ENCODE data around the gene SFSWAP. TPM values are rescaled to one million over a fixed set of nuclear protein-coding genes. Genes with fewer than 3 reads are reported as not detected.
"Not testable (repeated sequence)": the region's sequence is repeated elsewhere in the genome, so short reads cannot be mapped to it uniquely, and the experiment has no call there.

SFSWAP gene
- total RNA-seq, 1 experiment from 2014 or later: 33.4 TPM

DNA sequence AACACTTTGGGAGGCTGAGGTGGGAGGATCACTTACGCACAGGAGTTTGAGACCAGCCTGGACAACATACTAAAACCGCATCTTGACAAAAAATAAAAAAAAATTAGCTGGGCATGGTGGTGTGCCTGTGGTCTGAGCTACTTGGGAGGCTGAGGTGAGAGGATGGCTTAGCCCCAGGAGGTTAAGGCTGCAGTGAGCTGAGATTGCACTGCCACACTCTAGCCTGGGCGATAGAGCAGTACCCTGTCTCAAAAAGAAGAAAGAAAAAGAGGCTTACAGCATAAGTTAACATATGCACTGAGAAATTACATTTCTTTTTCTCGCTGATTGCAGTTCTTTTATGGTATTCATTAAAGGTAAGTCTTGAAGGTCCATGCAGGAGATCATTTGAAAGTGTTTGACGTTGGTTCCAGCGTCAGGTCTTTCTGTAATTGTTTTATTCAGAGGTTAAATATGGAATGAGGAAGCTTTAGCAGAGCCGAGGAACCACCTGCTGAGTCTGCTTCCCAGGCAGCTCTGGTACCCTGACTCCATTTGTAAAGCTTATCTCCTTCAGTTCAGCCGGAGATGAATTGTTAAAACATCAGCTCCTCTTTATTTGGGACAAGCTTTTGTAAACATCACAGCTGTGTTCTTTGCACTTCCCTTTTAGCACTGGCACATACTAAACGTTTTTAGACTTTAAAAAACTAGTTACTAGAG, 18.5 kb downstream of the SFSWAP start:
- Histone ChIP-seq H3K36me3 (replicated peaks; ENCODE audit: control insufficient read depth, insufficient read depth, low read length) (peaks cover 44% of the 10 kb centered on the region), H3K27me3 (ENCODE audit: control insufficient read depth, insufficient read depth, low read length) (no peaks in the 10 kb centered on the region), H3K4me3 (ENCODE audit: insufficient read depth, low read depth, low read length) (no peak overlapping the region)
- peak; percentile 68 for DNase-seq

DNA sequence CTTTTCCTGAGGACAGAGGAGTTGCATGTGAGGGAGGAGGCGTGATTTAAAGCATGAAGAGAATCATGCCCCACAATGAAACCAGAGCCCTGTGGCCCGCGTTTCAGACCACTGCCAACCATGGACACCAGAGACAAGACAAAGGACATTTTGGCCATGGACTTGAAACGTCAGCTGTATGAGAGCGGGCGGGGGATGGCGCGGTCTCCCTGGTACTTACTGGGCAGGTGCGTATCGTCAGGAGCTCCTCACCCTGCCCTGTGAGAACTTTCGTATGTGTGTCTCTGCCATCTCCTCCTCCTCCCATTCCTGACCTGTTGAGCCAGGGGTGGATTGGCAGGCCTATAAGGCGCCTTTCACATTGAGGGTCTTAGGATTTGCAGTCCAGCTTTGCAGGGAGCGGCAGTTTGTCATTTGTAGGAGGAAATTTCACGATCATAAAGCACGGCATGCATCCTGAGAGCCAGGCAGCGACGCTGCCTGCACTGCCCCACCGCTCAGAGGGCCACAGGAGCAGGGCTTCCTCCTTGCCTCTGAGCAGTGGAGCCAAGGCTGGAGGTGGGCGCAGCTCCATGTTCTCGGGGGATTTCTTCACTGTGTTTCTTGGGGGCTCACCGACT, 22.2 kb downstream of the SFSWAP start:
- no peak overlapping the region for H3K4me3 ChIP-seq (ENCODE audit: insufficient read depth, low read depth, low read length)
- H3K27me3 ChIP-seq (ENCODE audit: control insufficient read depth, insufficient read depth, low read length): no peaks in the 10 kb centered on the region
- peaks cover 35% of the 10 kb centered on the region for H3K36me3 ChIP-seq (replicated peaks; ENCODE audit: control insufficient read depth, insufficient read depth, low read length)
- no peak for DNase-seq

DNA sequence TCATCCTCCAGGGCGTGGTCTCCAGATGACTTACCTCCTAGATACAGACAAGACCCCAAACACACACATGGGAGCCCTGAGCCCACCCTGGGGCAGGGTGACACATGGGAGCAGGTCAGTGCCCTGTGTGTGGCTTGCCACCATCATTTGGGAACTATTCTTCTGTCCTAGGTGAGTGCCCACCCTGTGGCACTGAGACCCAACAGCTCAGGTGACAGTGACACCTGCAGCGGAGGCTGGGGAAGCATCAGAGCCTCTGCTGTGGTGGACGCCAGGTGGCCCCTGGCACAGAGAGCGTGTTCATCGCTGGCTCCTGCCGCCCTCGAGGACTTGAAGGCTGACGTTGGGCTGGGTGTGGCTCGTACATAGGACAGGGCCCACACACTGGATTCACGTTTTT, 23.0 kb downstream of the SFSWAP start:
- peaks cover 27% of the 10 kb centered on the region for H3K36me3 ChIP-seq (replicated peaks; ENCODE audit: control insufficient read depth, insufficient read depth, low read length)
- peak; percentile 21 for DNase-seq
- H3K4me3 ChIP-seq (ENCODE audit: insufficient read depth, low read depth, low read length): no peak overlapping the region
- no peaks in the 10 kb centered on the region for H3K27me3 ChIP-seq (ENCODE audit: control insufficient read depth, insufficient read depth, low read length)

DNA sequence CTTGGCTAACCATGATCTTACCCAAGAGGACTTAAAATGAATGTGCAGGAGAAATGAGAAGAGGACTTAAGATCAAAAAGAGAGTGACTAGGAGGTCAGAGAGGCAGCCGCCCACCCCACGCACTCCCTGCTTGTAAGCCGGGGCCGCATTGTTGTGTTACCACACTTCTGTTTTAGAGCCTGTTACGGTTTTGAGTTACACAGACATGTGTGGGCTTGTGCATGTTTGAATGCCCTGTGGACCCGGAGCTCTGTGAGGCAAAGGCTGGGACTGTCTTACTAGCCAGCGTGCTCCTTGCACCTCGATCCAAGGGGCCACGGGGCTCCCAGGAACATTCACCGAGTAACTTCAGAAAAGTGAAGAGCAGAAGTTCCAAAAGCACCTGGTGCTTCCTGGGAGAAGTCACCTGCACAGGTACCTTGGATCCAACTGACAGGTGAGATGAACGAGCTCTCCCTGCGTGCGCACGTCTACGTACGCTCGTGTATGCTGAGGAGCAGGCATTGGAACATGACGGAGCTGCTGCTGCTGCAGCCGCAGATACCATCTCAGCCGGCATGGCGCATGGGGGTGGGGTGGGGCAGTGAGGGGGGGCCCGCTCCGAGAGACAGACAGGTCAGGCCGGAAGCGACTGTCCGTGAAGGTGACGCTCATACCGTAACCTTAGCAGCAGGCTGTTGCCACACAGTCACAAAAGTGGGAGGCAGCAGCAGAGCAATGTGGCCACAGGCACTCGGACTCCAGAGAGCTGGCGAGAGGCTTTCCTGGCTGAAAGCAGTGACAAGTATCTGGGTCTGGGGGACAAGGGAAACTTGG, 23.7 kb downstream of the SFSWAP start:
- Histone ChIP-seq H3K36me3 (replicated peaks; ENCODE audit: control insufficient read depth, insufficient read depth, low read length) (peaks cover 24% of the 10 kb centered on the region), H3K4me3 (ENCODE audit: insufficient read depth, low read depth, low read length) (no peak overlapping the region), H3K27me3 (ENCODE audit: control insufficient read depth, insufficient read depth, low read length) (no peaks in the 10 kb centered on the region)
- peak; percentile 24 for DNase-seq

DNA sequence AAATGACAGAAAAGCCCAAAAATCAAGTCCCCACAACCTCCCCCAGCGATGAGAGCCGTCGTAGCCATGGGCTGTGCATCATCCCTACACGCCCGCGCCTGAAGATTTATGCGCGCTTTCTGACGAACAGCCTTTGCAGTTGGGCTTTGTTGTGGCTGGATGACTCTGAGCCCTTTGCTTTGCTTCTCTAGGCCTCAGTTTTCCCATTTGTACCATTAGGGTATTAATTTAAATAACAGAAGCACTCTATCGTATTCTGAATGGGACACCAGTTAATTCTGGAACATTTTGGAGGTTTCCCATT, 24.2 kb downstream of the SFSWAP start:
- Histone ChIP-seq H3K4me3 (ENCODE audit: insufficient read depth, low read depth, low read length) (no peak overlapping the region), H3K27me3 (ENCODE audit: control insufficient read depth, insufficient read depth, low read length) (no peaks in the 10 kb centered on the region), H3K36me3 (replicated peaks; ENCODE audit: control insufficient read depth, insufficient read depth, low read length) (peaks cover 22% of the 10 kb centered on the region)
- DNase-seq: peak; percentile 19

DNA sequence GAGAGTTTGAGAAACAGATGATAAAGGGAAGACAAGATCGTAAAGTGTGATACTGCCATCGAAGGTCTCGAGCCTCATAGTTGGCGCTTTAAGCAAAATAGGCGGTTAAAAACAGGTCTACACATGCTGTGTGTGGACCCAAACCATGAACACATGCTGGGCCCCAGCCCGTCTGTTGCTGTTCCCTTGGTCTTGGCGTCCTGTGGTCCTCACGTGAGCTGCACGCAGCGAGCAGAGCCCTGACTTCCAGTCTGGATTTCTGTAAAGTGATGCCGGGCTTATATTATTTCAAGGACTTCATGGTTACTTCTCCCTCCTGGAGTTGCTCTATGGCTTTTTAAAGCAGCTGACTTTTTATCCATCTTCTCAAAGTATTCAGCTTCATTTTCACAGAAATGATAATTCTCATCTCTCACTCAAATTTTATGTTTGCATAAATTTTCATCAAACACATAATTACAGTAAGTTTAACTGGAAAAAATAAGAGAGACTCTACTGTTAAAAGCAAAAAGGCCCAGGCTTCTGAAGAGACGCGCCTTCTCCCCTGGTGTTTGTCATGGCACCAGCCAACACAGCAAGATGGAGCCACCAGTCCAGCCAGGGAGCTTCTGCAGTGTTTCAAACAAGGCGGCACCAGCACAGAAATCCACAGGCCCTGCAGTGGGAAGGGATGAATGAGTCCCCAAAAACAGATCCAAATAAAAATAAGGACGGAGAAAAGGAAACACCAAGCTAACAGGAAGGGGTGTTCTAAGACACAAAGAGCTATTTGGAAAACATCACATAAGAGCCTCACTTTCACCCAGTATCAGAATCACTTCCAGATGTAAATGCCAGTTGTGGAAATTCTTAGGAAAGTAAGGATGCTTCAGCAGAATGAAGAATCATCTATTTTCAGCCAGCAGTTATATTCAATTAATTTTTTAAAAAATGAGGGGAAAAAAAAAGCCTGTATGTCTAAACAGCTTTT, 24.9 kb downstream of the SFSWAP start:
- H3K36me3 ChIP-seq (replicated peaks; ENCODE audit: control insufficient read depth, insufficient read depth, low read length): peaks cover 22% of the 10 kb centered on the region
- peak; percentile 19 for DNase-seq
- H3K27me3 ChIP-seq (ENCODE audit: control insufficient read depth, insufficient read depth, low read length): no peaks in the 10 kb centered on the region
- no peak overlapping the region for H3K4me3 ChIP-seq (ENCODE audit: insufficient read depth, low read depth, low read length)

DNA sequence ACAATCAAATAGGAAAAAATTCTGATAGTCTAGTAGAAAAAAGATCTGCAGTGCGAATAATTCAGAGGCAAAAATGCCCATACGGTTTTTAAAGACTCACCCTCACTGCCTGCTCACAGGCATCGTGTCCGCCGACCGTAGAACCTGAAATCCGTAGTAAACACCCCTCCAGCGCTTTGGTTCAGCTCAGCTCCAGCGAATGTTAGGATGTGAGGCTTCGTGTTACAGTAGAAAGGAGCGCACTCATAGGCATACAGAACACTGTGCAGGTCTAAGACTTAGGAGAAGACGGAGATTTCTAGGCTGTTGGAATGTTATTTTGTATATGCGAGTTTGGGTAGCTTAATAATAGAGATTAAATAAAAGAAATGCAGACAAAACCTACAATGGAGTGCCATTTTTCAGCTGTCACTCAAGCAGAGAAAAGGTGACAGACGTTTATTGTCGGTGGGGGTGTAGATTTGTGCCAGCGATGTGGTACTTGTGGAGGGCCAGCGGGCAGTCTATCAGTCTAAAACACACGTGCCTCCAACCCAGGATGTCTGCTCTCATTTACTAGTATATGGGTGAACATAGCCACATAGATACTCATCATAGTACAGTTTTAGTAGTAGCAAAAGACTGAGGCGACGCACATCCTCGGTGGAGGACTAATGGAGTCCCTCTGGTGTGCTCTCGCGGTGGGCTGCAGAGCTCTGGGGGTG, 25.7 kb downstream of the SFSWAP start:
- H3K36me3 ChIP-seq (replicated peaks; ENCODE audit: control insufficient read depth, insufficient read depth, low read length): peaks cover 24% of the 10 kb centered on the region
- H3K4me3 ChIP-seq (ENCODE audit: insufficient read depth, low read depth, low read length): no peak overlapping the region
- peak; percentile 29 for DNase-seq
- H3K27me3 ChIP-seq (ENCODE audit: control insufficient read depth, insufficient read depth, low read length): no peaks in the 10 kb centered on the region

DNA sequence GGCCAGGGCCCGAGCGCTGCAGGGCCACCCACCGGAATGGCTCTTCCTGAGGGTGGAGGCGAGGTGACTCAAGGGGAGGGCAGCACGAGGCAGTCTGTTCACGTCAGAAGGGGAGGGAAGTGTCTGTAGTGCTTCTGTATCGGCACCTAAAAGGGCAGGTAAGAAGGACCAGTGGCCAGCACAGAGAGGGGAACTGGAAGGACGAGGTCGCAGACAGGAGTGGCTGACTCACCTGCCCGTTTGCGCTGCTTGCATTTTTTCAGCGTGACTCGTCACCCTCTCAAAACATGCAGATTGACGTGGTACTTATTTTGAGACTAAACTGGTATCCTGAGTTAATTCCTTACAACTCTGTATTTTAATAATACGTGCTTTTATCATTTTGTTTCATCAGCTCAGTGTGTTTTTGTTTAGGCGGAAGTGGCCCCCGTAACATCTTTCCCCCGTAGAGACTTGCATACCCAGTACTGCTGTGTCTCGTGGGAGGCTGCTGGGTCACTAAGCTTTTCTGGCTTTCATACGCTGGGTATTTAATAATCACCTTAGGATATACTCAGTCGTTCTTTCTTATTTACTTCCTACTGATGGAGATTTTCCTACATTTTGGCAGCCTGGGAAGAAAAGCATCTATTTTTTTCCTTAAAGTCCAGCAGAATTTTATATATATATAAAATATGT, 26.4 kb downstream of the SFSWAP start:
- no peak overlapping the region for H3K4me3 ChIP-seq (ENCODE audit: insufficient read depth, low read depth, low read length)
- peaks cover 26% of the 10 kb centered on the region for H3K36me3 ChIP-seq (replicated peaks; ENCODE audit: control insufficient read depth, insufficient read depth, low read length)
- H3K27me3 ChIP-seq (ENCODE audit: control insufficient read depth, insufficient read depth, low read length): no peaks in the 10 kb centered on the region
- peak; percentile 73 for DNase-seq

DNA sequence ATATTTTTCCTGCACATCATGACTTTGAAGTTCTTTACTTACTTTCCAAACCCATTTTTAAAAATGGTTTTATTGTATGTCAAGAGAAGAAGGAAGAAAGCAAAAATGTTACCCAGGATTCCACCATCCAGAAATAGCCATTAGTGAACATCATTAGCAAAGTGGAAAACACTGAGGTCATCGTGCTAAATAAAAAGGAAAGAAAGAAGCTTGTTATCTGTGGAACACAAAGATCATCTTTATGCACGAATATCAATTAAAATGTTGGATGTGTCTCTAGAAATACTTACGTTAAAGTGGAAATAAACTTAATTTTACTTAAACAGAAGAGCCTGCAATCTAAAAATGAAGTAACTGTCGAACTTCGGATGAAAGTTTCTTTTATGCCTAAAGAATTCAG, 27.3 kb downstream of the SFSWAP start:
- DNase-seq: no peak
- Histone ChIP-seq H3K36me3 (replicated peaks; ENCODE audit: control insufficient read depth, insufficient read depth, low read length) (peaks cover 24% of the 10 kb centered on the region), H3K27me3 (ENCODE audit: control insufficient read depth, insufficient read depth, low read length) (no peaks in the 10 kb centered on the region), H3K4me3 (ENCODE audit: insufficient read depth, low read depth, low read length) (no peak overlapping the region)

DNA sequence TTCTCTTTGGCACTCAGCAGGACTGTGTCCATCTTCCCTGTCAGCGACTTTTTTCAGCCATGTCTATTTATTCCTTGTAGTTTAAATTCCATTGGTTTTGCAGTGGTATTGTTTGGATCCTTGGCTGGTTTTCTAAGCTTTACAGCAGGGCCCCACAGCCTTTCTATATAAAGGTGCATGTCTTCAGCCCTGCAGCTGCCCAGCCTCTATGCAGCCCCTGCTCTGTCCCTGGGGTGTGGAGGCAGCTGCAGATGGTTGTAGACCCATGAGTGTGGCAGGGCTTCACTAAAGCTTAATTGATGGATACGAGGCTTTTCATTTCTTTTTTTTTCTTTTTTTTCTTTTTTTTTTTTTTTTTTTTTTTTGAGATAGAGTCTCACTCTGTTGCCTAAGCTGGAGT, 29.7 kb downstream of the SFSWAP start:
- no peak overlapping the region for H3K4me3 ChIP-seq (ENCODE audit: insufficient read depth, low read depth, low read length)
- peaks cover 26% of the 10 kb centered on the region for H3K36me3 ChIP-seq (replicated peaks; ENCODE audit: control insufficient read depth, insufficient read depth, low read length)
- H3K27me3 ChIP-seq (ENCODE audit: control insufficient read depth, insufficient read depth, low read length): no peaks in the 10 kb centered on the region
- DNase-seq: no peak

DNA sequence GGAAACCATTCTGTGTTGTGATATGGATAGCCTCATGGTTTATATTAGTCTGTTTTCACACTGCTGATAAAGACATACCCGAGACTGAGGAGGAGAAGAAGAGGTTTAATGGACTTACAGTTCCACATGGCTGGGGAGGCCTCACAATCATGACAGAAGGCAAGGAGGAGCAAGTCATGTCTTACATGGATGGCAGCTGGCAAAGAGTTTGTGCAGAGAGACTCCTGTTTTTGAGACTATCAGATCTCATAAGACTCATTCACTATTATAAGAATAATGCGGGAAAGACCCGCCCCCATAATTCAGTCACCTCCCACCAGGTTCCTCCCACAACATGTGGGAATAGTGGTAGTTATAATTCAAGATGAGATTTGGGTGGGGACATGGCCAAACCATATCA, 31.9 kb downstream of the SFSWAP start:
- H3K4me3 ChIP-seq (ENCODE audit: insufficient read depth, low read depth, low read length); DNase-seq; H3K27me3 ChIP-seq (ENCODE audit: control insufficient read depth, insufficient read depth, low read length): not testable (repeated sequence)
- H3K36me3 ChIP-seq (replicated peaks; ENCODE audit: control insufficient read depth, insufficient read depth, low read length): peaks cover 32% of the 10 kb centered on the region

DNA sequence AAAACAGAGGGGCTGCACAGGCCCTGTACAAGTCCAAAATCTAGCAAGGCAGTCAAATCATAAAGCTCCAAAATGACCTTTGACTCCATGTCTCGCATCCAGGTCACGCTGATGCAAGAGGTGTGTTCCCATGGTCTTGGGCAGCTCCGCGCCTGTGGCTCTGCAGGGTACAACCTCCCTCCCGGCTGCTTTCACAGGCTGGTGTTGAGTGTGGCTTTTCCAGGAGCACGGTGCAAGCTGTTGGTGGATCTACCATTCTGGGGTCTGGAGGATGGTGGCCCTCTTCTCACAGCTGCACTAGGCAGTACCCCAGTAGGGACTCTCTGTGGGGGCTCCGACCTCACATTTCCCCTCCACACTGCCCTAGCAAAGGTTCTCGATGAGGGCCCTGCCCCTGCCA, 32.5 kb downstream of the SFSWAP start:
- H3K4me3 ChIP-seq (ENCODE audit: insufficient read depth, low read depth, low read length); H3K27me3 ChIP-seq (ENCODE audit: control insufficient read depth, insufficient read depth, low read length); DNase-seq: not testable (repeated sequence)
- H3K36me3 ChIP-seq (replicated peaks; ENCODE audit: control insufficient read depth, insufficient read depth, low read length): peaks cover 32% of the 10 kb centered on the region

DNA sequence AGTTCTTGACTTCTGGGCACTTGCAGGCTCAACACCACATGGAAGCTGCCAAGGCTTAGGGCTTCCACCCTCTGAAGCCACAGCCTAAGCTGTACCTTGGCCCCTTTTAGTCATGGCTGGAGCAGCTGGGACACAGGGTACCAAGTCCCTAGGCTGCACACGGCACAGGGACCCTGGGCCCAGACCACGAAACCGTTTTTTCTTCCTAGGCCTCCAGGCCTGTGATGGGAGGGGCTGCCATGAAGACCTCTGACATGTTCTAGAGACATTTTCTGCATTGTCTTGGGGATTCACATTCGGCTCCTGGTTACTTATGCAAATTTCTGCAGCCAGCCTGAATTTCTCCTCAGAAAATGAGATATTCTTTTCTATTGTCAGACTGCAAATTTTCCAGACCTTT, 33.0 kb downstream of the SFSWAP start:
- not testable (repeated sequence) for H3K4me3 ChIP-seq (ENCODE audit: insufficient read depth, low read depth, low read length)
- peaks cover 32% of the 10 kb centered on the region for H3K36me3 ChIP-seq (replicated peaks; ENCODE audit: control insufficient read depth, insufficient read depth, low read length)

More for the DNA sequence above, 33.0 kb downstream of the SFSWAP start:
- not testable (repeated sequence) for H3K27me3 ChIP-seq (ENCODE audit: control insufficient read depth, insufficient read depth, low read length); DNase-seq
